ENCODE data around the gene POU5F1.
"Not testable (repeated sequence)": the region's sequence is repeated elsewhere in the genome, so short reads cannot be mapped to it uniquely, and the experiment has no call there.

Gene POU5F1

DNA sequence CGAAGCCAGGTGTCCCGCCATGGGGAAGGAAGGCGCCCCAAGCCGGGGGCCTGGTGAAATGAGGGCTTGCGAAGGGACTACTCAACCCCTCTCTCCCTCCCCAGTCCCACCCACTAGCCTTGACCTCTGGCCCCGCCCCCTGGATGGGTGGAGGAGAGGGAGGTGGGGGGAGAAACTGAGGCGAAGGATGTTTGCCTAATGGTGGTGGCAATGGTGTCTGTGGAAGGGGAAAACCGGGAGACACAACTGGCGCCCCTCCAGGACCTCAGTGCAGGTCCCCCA, at the start of gene POU5F1:
POU5F1 (minus strand) TSS at position 83 of the 282 bp plus-strand sequence; CDS start at position 21, 62 bp downstream.
- no peak for DNase-seq

DNA sequence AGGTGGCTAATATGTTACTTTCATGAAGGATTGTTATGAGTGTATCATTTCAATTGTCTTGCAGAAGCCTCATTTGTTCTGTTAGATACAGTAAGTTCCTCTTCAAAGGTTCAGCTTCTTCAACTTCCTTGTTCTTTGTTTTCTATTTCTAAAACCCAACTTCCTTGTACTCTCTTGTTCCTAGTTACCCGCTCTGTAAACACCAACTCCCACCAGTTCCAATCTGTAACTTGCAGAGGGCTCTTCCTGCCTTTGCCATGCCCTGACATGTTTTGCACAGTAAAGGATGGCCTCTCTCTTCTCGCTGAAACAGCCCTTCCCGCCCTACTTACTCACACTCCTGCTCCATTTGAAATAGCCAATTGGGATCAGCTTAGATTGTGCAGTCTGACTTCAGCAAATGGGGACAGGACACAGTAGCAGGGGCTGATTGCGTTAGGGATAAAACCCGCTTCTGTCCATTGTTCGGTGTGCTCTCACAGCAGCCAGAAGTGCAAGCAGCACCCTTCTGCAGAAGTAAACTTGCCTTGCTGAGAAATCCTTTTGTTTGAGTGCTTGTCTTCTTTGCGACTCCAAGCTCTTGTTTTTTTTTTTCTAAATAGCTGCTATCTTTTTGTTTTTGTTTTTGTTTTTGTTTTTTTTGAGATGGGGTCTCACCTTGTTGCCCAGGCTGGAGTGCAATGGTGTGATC, 45.9 kb upstream of the POU5F1 start:
- no peak for DNase-seq

DNA sequence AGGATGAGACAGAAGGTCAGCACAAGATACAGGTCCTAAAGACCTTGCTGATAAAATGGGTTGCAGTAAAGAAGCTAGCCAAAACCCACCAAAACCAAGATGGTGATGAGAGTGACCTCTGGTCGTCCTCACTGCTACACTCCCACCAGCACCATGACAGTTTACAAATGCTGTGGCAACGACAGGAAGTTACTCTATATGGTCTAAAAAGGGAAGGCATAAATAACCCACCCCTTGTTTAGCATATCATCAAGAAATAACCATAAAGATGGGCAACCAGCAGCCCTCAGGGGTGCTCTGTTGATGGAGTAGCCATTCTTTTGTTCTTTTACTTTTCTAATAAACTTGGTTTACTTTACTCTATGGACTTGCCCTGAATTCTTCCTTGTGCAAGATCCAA, 44.7 kb upstream of the POU5F1 start:
- DNase-seq: not testable (repeated sequence)

DNA sequence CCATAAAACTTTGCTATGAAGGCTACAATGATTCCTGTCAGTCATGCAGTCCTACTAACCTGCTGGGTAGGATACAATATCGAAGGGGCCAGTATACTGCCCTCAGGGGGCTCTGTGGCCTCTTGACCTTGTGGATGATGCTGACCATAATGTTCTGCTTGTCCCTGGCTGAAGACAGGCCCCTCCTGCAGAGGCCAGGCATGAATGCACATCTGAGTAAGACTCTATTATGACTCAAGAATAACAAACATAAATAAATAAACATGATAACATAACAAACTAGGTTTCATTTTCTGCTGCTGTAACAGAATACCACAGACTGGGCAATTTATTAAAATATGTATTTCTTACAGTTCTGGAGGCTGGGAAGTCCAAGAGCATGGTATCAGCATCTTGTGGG, 44.0 kb upstream of the POU5F1 start:
- no peak for DNase-seq

DNA sequence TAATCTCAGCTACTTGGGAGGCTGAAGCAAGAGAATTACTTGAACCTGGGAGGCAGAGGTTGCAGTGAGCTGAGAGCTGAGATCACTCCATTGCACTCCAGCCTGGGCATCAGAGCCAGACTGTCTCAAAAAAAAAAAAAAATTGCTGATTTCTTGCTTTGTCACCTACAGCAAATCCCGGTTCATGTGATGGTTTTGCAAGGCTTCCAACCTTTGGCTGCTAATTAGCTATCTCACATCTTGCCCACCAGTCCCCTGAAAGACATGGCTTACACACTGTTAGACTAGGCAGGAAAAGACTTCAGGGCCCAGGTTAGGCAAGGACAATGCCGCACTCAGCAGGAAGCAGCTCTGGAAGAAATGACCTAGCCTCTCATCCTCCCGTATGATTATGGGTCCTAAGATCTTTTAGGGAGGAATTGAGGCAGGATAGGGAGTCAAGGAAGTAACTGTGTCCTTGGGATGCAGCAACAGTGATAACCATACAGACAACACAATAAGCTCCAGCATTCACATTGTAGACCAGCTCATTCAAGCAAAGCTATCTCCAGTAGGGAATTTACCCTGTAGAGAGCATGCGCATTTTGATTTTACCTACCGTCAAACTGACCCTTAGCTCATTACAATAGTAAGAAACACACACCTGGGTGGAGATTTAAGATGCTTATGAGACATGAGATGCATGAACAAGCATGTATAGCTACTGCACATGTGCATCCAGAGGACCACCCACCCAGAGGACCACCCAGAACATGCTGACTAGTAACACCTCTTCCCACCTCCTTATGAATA, 40.5 kb upstream of the POU5F1 start:
- no peak for DNase-seq

DNA sequence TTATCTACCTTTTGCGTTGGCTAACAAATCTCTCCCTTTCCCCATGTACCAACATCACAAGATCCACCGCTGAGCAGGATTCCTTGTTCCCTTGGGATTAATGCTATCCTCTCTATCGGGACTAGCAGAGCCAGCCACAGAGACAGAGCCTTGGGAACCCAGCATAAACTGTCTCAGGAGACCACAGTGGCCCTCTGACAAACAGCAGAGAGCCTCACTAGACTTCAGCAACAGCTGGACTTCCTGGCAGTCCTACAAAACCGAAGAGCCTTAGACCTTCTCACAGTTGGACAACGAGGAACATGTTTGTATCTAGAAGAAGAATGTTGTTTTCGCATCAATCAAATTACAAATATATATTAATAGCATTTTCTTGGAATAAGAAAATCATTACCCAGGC, 39.6 kb upstream of the POU5F1 start:
- DNase-seq: no peak

DNA sequence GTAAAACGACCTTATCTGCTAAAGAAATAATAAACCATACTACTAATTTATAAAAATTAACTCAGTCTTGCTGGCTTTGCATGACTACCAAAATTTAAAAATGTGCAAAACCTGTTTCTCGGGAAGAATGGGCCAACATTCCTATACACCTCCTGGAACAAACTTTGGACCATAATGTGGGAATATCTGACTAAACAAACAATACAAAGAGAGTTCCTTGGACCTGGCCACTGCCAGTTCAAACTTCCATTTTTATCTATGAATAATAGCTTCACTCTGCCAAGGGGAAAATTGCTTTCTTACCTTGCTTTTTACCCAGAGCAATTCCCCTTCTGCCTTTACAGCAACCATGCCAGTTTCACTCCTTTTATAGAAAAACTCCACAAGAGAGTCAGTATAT, 38.7 kb upstream of the POU5F1 start:
- DNase-seq: no peak

DNA sequence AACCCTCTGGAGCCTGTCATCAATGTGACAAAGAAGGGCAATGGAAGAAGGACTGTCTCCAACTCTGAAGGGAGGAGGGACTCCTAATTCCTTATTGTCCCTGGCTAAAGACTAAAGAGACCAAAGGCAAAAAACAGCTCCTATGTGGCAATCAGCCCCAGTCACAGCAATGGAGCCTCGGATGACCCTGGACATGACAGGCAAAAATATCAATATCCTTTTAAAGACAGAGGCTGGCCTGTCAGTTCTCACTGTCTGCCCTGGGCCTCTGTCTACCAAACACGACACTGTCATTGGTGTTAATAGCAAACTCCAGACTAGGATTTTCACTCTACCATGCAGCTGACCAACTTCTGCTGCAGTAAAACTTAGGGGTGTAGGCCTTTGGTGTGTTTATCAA, 38.0 kb upstream of the POU5F1 start:
- no peak for DNase-seq

DNA sequence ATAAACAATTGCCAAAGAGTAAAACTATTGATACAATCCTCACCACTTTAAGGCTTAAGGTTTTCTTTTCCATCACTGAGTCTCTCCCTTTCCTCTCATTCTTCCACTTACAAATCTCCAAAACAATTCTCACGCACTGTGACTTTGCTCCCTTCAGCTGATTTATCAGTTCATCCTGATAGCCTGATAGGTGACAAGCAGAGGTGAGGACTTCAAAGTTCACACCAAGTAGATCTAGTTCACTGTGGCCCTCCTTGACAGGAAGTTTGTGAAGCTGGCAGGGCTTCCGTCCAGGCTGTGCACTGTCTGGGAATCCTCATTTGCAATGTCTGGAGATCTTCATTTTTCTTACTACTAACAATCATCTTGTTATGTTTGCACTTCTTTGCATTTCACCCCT, 35.2 kb upstream of the POU5F1 start:
- DNase-seq: no peak

DNA sequence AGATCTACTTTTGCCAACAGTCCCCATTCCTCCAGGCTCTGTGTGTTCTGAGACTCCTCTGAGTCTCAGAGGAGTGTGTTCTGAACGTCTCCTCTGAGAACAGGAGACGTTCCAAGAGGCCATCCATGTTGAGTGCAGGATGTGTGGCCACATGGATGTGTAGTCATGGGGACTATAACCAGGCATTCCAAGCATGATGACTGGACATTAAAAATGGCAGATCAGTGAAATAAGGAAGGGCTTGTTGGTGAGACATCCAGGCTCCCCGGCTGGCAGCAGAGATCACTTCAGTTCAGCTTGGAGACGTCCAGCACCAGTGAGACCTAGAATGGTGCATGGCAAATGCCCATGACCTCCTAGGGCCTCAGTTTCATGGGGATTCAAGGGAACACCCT, 34.3 kb upstream of the POU5F1 start:
- DNase-seq: peak; percentile 37

DNA sequence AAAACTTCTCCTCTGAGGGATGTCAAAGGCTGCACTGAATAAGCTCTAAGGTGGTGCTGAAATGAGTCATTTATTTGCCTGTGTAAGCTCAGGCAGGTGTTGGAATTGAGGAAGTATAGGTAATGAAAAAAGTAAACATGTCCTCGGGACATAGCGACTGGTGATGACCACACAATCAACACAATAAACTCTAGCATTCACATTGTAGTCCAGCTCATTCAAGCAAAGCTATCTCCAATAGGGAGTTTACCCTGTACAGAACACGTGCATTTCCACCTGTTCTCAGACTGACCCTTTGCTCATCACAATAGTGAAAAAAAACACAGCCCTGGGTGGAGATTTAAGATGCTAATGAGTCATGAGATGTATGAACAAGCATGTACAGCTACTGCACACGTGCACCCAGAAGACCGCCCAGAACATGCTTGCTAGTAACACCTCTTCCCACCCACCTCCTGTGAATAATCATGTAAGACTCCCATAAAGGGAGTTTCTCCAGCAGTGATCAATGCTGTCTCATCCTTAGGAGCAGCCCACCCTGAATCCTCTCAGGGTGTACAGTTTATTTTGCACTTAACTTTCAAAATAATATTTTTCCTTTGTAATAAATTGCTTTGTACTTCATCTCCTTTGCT, 33.0 kb upstream of the POU5F1 start:
- peak; percentile 84 for DNase-seq

DNA sequence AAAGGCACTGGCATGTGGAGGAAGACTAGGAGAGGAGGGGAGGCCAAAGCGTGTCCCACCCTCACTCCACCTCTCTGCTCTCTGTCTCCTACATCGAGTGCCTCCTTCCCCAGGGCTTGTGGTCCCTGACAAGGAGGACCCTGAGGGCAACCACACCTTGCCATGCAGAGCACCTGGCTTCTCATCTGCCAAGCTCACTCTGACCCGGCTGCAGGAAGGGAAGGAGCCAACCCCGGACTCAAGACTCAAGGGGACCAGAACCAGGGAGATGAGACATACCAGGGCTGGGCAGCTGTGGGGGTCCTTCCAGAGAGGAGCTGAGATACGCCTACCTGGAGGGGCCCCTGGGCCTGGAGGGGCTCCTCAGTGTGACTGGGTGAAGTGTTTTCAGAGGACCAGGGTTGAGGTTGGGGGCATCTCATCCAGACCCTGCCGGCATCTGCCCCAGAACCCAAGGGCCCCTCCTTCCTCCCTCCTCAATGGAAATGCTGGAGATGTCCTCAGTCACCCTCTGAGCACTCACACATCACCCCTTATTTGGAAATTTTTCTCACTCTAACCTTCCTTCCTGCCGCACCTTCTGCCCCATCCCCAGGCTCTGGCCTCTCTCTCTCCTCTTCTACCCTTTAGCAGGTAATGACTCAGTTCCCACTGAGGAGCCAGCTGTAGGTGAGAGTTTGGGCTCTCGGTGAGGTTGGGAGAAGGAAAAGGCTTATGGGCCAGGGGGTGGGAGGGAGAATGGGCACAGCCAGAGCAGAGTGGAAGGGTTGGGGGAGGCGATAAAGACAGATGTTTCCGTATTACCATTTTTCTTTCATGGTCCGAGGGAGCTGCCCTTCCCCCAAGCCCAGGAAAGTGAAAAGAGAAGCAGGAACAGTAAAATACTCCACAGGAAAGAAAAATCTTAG, 32.0 kb upstream of the POU5F1 start:
- DNase-seq: no peak

DNA sequence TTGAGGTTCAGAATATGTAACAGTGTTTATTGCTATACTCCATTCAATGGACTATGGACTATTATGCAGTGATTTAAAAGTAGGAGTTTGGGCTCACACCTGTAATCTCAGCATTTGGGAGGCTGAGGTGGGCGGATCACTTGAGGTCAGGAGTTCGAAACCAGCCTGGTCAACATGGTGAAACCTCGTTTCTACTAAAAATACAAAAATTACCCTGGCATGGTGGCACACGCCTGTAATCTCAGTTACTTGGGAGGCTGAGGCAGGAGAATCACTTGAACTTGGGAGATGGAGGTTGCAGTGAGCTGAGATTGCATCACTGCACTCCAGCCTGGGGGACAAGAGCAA, 28.6 kb upstream of the POU5F1 start:
- not testable (repeated sequence) for DNase-seq

DNA sequence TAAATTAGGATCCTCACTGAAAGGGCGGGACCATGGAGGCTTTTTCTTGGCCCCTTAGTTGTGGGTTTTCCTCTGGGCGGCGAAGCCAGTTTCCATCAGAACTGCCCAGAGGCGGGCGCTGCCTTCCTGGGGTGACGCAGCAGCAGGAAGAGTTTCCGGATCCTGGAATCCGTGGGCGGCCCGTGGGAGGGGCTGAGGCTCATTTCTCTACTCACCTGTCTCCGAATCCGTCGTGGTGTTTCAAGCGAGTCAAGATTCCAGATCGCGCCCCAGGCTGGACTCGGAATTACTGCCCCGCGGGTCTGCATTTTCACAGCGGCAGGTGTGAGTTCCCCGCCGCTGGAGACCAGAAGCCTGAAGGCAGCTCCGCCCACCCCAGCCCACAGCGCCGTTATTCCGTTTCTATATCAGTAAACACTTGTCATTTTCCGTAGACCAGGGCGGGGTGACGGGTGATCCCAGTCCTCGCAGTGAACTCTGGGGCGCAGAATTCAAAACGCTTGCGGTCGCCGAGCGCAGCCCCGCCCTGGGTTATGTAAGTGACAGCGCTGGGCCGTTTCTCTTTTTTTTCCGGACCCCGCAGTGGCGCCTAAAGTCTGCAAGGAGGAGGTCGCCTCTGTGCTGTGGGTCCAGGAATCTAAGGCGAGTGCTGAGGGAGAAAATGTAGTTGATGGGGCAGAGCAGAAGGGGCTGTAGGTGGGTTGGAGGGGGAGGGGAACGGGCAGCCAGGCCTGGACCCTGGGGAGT, 27.2 kb upstream of the POU5F1 start:
- DNase-seq: peak; percentile 88

DNA sequence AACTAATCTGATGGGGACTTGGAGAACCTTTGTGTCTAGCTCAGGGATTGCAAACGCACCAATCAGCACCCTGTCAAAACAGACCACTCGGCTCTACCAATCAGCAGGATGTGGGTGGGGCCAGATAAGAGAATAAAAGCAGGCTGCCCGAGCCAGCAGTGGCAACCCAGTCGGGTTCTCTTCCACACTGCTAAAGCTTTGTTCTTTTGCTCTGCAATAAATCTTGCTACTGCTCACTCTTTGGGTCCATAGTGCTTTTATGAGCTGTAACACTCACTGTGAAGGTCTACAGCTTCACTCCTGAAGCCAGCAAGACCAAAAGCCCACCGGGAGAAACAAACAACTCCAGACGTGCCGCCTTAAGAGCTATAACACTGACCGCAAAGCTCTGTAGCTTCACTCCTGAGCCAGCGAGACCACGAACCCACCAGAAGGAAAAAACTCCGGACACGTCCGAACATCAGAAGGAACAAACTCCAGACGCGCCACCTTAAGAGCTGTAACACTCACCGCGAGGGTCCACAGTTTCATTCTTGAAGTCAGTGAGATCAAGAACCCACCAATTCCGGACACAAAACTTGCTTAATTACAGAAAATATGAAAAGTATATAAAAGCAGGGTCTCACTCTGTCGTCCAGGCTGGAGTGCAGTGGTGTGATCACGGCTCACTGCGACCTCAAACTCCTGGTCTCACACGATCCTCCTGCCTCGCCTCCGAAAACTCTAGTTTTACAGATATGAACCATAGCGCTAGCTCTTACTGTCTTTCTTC, 26.0 kb upstream of the POU5F1 start:
- not testable (repeated sequence) for DNase-seq

DNA sequence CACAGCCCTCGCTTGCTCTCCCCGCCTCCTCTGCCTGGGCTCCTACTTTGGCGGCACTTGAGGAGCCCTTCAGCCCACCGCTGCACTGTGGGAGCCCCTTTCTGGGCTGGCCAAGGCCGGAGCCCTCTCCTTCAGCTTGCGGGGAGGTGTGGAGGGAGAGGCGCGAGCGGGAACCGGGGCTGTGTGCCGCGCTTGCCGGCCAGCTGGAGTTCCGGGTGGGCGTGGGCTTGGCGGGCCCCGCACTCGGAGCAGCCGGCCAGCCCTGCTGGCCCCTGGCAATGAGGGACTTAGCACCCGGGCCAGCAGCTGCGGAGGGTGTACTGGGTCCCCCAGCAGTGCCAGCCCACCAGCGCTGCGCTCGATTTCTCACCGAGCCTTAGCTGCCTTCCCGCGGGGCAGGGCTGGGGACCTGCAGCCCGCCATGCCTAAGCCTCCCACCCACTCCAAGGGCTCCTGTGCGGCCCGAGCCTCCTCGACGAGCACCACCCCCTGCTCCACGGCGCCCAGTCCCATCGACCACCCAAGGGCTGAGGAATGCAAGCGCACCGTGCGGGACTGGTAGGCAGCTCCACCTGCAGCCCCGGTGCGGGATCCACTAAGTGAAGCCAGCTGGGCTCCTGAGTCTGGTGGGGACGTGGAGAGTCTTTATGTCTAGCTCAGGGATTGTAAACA, 25.0 kb upstream of the POU5F1 start:
- DNase-seq: not testable (repeated sequence)

DNA sequence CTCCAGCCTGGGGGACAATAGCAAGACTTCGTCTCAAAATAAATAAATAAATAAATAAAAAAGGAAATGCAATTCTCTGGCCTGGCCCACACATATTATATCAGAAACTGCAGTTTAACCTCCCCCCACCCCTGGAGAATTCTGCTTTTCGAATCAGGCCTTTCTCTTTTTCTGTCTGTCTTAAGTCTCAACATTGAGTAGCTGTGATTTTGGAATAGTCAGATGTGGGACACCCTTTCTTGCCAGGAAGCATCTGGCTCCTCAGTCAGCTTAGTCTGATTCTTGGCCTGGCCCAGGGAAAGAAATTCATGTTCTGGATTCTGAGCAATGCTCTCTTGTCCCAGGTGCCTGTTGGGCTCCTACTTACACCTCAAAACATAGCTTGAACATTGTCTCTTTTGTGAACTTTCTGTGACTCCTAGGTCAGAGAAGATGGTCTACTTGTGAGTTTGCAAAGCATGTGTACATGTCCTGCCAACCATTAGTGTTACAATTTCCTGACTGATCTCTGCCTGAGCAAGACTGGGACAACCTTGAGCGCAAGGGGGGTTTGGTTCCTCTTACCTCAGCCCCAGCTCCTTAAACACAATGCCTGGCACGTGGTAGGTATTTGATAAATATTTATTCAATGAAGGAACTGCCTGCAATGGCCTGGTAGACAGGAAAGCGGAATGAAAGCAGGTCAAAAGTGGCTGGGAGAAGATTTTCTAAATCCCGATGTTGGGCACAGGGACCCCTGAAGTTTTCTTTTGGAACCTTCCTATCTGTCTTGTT, 23.8 kb upstream of the POU5F1 start:
- DNase-seq: no peak

DNA sequence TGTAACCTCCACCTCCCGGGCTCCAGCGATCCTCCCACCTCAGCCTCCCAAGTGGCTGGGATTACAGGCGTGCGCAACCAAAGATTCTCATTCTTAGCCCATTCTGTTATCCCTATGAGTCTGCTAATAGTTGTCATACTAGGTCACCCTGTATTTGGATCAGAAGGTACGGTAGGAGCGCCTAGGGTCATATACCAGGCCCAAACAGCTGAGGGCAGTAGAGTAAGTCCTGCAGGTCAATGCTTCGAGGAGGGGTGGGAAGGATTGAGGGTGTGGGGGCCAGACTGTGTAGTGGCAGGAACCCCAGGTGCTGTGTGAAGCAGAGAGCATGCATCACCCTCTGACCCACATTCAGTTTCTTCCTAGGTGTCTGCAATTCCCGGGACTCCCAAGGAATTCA, 22.7 kb upstream of the POU5F1 start:
- no peak for DNase-seq

DNA sequence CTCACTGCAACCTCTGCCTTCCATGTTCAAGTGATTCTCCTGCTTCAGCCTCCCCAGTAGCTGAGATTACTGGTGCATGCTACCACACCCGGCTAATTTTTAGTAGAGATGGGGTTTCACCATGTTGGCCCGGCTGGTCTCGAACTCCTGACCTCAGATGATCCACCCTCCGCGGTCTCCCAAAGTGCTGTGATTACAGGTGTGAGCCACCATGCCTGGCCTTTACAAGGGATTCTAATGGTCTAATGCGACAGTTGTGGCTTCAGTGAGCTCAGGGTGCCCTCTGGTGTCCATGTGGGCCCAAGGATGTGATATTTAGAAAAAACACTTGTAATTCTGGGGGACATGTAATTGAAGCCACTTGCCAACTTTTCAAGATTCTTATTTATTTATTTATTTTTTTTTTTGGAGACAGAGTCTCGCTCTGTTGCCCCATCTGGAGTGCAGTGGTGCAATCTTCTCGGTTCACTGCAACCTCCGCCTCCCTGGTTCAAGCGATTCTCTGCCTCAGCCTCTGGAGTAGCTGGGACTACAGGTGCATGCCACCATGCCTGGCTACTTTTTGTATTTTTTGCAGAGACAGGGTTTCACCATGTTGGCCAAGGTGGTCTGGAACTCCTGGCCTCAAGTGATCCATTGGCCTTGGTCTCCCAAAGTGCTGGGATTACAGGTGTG, 22.1 kb upstream of the POU5F1 start:
- DNase-seq: peak; percentile 73

DNA sequence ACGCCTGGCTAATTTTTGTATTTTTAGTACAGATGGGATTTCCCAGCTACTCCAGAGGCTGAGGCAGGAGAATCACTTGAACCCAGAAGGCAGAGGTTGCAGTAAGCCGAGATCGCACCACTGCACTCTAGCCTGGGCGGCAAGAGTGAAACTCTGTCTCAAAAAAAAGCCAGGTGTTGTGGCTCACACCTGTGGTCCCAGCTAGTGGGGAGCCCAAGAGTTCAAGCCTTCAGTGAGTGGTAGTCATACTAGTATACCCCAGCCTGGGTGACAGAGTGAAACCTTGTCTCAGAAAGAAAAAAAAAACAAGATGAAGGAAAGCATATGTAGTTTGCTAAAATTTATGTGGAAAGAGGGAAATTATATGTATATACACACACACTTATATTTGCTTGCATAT, 20.0 kb upstream of the POU5F1 start:
- DNase-seq: no peak
